LNCAP (cell line): ENCODE measurements around the gene MSI2.

Source experiments
- CTCF ChIP-seq: fragments of 450-650 bp; IDR thresholded peaks from 2 replicates; pipeline ENCODE4 v1.5.1; 2017; ENCODE audit warnings: mild to moderate bottlenecking

MSI2 gene

GRCh38 chr17:57404795-57405490 lies 148.6 kb downstream of the MSI2 start:
- no peak for TF ChIP-seq CTCF

DNA sequence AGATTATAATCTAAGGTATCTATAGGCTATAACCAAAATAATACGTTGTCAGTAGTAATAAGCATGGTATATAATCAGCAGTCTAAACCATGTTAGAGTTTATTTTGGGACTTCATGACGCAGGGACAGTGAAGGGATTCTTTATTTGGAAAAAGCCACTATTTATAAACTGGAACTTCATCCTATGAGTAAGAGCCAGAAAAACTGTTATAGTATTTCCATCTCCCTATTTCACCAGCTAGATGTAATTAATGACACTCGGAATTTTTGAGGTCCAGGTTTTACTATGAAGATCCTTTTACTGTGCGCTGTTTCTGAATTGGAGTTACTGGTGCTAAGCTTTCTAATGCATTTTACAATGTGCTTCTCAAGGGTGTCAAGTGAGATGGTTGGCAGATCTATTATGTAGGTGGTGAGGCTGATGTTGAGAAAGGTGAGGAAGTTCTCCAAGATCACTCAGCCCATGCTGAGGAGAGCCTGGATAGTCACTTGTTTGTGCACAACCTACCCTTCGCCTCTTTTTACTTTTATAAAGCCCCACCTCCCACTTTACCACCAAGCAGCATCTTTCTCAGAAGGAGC lies 149.3 kb downstream of the MSI2 start:
- TF ChIP-seq CTCF: no peak

GRCh38 chr17:57406131-57406980 lies 150.0 kb downstream of the MSI2 start:
- TF ChIP-seq CTCF: no peak

GRCh38 chr17:57406981-57407286 lies 150.6 kb downstream of the MSI2 start:
- no peak for TF ChIP-seq CTCF

DNA sequence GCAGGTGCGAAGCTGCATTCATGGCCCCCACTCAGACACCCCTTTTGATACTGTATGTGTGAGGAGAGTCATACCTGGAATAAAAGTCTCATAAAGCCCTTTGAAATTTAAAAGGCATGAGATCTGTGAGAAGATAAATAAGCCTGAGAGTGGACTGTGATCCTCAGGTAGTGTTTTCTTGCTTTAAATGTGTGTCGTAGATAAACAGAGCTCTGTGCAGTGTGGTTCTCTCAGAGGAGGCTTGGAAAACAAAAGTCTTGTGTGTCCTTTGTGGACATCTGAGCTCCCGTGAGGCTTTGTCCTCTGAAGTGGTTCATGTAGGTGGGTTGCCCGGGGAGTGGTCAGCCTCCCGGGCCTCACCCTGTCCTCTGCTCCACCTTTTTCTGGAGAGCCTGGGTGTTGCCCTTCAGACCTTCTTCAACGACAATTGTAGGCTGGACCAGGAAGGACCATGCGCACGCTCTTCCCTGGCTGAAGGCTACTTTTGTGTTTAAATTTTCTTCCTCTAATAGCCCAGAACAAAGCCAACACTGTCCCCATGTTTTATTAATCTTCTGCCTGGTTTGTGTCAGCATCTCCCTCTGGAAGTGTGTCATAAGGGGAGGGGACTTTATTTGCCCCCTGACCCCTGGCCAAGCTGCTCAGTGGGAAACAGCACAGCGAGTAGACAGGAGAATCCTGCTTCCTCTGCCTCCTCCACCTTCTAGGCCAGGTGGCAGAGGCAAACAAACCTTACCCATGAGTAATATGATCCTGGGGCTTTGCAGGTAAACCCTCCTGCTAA lies 151.2 kb downstream of the MSI2 start:
- TF ChIP-seq CTCF: no peak

- TF ChIP-seq CTCF: no peak
Measured at GRCh38 chr17:57408071-57408811, 151.9 kb downstream of the MSI2 start.

- no peak for TF ChIP-seq CTCF
Measured at GRCh38 chr17:57410169-57410568, 153.8 kb downstream of the MSI2 start.
